GM12801 (cell line): ENCODE data around the gene UNKL.

Experiments used
- CTCF ChIP-seq: IDR thresholded peaks from one replicate; pipeline ENCODE4 v1.5.1; 2011; ENCODE audit warnings: control low read depth; ENCODE audit not compliant: insufficient read length; ENCODE audit errors: extremely low read depth

UNKL gene

DNA sequence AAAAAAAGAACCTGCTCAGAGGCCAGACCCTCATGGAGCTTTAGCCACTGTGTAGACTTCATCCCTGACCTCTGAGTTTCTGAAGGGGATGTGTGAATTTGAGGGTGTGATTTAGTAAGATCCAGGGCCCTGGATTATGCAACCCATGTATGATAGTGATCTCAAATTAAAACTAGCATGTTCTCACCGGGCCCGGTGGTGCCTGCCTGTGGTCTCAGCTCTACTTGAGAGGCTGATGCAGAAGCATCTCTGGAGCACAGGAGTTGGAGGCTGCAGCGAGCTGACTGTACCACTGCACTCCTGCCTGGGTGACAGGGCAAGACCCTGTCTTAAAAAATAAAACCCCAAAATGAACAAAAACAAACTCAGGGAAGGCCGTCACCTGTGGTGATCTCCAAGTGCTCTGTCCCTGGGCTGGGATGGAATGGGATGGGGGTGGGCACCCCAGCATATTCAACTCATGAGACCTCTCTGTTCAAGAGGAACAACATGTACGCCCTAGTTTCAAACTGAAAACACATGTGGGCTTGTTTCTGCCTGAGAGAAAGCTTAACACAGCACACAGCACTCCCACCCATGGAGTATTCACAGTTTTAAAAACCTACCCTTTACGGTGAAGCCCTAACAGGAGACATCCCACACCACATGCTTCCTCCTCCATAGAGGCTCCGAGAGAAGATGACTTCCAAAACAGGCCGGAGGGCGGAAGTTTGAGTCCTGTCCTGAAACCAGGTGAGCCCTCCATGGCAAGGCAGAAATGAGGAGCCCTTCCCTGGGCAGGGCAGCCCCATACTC, 32.7 kb downstream of the UNKL start:
- TF ChIP-seq CTCF, result no peak

- TF ChIP-seq CTCF, result no peak
These were observed 34.3 kb downstream of the UNKL start for GRCh38 chr16:1380195-1380594.

GRCh38 chr16:1379304-1380076, 35.0 kb downstream of the UNKL start:
- no peak for TF ChIP-seq CTCF

DNA sequence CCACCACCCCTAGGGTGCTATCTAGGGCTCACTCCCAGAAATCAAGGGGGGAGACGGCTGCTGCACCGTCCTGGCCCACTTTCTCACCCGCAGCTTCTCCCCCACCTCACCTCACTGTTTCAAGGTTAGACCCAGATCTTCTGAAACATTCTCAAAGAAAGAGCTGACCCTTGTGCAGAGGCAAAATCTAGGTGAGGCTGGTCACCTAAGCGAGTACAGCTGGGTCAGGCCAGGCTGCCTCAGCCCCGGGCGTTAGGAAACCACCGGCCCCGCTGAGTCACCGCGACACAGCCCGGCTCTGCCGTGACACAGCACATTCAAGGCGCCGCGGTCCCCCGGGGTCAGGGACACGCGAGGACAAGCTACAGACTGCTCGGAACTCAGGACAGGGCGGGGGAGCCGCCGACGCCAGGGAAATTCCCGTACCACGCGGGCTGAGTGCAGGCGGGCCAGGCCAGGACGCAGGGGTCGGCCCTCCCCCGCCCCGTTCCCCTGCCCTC, 35.6 kb downstream of the UNKL start:
- no peak for TF ChIP-seq CTCF

DNA sequence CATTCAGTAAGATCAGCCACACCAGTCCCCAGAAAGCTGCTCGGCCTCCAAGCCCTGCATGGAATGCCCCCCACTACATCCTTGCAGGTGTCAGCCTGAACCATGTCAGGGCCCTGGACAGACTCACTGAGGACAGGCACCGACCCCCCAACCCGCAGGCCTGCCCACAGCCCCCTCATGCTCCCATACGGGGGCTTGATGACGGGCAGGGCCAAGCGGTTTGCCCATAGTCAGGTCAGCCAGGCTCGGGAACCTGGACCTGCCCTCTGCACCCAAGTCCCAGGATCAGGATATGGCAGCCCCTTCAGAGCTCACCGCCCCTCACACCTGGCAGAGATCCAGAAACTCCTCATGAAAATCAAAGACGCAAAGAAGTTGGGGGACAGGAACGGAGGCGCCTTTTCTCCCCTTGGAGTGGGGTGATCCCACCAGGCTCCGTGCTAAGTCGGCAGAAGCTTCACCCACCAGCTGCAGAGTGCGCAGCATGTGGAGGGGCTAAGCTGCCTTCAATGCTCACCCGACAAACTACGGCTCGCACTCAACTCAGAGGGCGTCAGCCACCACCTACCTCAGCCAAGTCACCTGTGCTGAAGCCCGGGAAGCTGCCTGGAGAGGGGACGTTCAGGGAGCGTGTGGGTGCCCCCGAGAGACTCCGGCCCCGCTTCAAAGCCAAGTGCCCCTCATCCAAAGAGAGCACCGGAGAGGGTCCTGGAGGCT, 36.3 kb downstream of the UNKL start:
- no peak for TF ChIP-seq CTCF

DNA sequence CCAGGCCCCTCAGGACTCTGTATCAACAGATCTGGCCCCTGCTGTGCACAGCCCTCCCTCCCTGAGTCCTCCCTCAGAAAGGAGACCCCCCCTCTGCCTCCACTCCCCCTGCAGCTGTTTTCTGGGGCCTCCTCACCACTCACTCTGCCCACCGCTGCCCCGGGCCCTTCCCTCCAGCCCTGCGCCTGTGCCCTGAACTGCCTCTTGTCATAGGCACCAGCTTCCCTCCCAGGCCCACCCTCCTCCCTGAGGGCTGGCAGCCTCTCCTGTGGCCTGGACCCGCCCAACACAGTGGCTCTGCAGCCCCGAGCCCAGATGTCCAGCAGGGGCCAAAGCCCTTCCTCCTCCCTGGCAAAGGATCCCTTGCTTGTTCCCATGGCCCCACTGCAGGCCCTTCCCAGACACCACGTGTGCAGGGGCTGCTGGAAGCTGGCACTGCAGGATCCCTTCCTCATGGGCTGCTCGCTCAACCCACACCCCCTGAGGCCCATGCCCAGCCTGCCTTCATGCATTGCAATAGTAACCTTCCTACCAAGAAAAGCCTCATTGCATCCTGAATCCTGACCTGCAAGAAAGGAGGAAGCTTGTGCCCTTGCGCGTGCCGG, 37.0 kb downstream of the UNKL start:
- TF ChIP-seq CTCF, result no peak

DNA sequence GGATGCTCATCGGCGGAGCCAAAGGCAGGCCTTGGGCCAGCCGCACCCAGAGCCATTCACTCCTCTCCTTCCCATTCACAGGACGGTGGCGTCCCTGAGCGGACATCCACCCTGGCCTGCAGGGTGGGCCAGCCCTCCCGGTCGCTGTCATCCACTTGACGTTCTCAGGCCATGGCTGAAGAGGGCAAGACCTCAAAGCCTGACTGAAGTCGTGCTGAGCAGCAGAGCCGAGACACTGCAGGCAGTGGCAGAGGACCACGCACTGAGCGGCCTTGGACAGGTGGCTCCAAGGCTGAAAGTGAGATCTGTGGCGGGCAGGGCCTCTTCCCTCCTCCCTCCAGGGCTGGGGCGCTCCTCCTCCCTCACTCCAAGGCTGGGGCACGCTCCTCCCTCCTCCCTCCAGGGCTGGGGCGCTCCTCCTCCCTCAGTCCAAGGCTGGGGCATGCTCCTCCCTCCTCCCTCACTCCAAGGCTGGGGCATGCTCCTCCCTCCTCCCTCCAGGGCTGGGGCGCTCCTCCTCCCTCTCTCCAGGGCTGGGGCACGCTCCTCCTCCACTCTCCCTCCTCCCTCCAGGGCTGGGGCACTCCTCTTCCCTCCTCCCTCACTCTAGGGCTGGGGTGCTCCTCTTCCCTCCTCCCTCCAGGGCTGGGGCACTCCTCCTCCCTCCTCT, 38.6 kb downstream of the UNKL start:
- TF ChIP-seq CTCF, result no peak
